Measurements from ENCODE around the gene ROR2.

ROR2 gene

DNA sequence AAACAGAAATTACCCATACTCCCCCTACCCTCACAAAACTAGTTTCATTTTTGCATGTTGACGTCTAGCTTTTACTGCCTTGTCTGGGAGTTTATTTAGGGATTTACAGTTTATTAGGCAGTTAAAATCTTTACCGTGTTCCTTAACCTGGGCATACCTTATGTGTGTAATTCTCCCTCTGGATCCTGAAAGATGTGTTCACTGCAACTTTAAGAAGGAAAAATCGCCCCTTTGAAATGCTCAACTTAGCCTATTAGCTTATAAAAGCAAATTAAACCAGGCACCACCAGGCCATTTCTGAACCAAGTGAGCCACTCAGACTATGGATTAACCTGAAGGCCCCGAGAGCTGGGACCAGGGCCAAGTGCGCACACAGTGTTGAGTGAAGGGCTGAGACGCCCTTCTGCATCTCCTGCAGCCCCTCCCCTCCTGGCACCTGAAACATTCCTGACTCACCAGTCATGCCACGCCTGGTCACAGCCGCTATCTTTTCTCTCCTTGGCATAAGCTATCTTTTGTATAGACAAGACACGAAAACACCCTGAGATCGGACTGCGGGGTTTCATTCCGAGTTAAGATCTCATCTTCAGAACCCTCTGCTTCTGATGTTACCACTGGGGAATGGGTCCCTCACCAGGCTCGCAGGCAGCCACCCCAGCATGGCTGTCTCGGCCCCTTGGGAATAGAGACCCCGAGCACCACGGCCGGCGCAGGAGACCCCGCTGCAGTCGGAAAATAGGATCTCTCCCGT, 111.9 kb downstream of the ROR2 start:
- DNase-seq, result no peak

GRCh38 chr9:91836515-91836914, 113.5 kb downstream of the ROR2 start:
- no peak for DNase-seq

GRCh38 chr9:91835632-91836031, 114.4 kb downstream of the ROR2 start:
- DNase-seq, result no peak

DNA sequence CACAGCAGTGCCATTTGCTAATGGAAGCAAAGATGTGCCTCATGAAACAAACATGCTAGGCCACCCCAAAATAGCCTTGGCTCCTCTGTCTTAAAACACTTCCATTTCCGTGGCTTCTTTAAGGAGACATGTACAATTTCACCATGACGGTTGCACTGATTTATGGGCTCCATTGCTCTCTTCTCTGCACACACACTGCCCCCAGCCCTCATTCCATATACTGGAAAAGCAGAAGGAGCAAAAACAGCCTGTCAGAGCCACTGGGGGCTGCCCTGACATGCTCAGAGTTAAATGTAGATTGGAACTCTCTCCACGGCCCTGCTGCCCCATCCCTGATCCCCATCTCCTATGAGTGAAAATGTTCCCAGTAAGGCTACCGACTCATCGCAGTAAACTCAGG, 114.8 kb downstream of the ROR2 start:
- no peak for DNase-seq

GRCh38 chr9:91834740-91835139, 115.3 kb downstream of the ROR2 start:
- no peak for DNase-seq

DNA sequence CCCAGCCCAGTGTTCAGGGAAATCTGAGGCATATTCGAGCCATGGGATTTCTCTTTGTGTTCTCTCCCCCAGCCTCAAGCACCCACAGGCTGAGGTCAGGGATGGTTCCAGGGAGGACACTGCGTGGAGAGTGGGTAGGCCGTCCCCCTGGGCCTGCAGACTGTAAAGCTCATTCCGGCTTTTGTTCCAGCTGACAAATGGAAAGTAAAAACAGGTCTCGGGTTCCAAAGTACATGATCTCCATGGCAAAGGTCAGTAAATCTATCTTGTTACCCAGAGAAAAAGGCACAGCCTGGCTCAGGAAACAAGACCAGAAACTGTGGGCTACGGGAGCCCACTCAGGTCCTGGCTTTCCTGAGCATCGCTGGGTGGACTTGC, 116.2 kb downstream of the ROR2 start:
- DNase-seq, result no peak

GRCh38 chr9:91833096-91833877, 116.7 kb downstream of the ROR2 start:
- no peak for DNase-seq

GRCh38 chr9:91832322-91832721, 117.7 kb downstream of the ROR2 start:
- DNase-seq, result no peak

GRCh38 chr9:91825866-91826265, 124.2 kb downstream of the ROR2 start:
- no peak for DNase-seq

DNA sequence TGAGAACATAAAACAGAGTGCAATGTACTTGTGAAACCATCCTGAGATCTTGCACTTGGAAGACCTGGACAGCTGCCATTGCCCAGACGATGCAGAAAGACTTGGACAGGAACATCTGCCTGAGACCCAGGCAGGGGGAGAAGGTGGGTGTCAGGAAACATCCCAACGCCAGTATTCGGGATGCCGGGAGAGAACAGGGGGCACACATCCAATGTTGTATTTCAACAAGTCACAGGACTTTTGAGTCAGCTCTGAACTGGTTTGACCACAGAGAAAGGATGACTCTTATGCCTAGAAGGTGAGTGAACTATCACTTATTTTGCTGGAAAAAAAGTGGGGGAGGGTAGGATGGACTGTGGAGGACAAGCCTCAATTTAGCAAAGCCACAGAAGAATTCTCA, 124.6 kb downstream of the ROR2 start:
- DNase-seq, result no peak

DNA sequence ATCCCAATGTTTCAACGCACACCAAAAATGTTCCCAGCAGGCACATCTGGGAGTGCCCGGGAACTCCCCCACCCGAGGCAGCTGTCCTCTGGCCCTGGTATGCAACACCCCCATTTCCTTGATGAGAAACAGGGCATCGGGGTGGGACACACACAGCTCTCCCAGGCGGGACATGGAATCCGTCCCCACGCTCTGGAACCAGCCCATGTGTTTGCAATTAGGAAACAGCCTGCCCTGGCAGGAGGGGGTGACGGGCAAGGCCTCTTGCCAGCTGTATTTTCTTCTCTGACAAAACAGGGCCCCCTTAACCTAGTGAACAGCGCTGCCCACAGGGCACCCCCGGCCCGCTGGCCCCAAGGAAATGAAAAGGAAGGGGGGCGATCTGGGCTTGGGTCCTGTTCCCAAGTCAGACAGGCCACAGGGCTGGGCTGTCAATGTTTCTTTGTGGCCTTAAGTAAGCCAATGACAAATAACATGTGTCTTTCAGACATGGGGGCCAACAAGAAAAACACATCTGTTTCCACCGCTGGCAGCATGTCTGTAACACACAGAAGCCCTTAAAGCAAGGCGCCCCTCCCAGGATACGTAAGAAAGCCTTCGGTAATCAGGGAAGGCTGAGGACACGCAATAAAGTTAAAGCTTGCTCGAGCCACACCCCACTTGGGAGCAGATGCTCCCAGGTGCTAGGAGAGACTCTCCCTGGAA, 125.3 kb downstream of the ROR2 start:
- DNase-seq, result no peak

DNA sequence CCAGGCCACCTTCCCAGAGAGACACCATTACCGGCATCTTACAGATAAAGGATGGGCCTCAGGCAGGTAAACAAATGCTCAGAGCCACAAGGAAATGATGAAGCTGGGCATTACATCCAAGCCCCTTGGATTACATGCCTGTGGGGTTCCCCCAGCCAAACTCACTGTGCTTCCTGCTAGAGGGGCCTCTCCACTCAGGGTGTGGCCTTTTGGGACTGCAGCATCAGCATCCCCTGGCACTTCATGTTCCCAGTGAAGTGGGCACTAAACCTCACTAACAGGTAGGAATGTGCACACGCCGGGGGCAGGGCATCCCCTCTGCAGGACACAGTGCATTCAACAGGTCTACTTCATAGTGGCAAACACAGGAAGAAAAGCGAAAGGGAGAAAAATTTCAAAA, 125.9 kb downstream of the ROR2 start:
- DNase-seq, result no peak

DNA sequence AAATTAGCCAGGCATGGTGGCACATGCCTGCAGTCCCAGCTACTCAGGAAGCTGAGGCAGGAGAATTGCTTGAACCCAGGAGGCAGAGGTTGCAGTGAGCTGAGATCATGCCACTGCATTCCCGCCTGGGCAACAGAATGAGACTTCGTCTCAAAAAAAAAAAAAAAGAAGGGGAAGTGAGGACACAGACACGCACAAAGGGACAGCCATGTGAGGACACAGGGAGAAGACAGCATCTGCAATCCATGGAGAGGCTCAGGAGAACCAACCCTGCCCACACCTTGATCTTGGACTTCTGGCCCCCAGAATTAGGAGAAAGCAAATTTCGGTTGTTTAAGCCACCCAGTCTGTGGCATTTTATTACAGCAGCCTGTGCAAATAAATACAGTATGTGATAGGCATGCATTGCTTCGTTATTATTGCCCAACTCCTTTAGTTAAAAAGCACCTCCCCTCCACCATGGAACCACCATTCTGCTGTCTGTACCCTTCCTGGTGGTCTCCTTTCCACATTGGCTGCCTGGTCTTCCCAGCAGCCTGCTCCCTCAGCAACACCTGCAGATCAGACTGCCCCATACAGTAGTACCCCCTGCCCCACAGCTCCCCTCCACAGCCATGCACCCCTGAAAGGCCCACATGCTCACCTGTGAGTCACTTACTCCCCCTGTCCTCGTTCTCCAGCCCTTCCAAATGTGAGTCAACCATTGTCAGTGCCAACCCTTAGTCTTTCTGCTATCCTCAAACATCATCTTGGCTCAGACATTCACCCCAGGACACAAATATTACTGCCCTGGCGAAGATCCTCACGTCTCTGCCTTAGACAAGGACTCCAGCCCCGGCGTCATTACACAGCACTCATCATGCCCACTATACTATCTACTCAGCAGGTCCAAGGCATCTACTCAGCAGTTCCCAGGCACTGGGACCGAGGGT, 128.8 kb downstream of the ROR2 start:
- no peak for DNase-seq

- no peak for DNase-seq
Measured at GRCh38 chr9:91820126-91820750, 129.8 kb downstream of the ROR2 start.

DNA sequence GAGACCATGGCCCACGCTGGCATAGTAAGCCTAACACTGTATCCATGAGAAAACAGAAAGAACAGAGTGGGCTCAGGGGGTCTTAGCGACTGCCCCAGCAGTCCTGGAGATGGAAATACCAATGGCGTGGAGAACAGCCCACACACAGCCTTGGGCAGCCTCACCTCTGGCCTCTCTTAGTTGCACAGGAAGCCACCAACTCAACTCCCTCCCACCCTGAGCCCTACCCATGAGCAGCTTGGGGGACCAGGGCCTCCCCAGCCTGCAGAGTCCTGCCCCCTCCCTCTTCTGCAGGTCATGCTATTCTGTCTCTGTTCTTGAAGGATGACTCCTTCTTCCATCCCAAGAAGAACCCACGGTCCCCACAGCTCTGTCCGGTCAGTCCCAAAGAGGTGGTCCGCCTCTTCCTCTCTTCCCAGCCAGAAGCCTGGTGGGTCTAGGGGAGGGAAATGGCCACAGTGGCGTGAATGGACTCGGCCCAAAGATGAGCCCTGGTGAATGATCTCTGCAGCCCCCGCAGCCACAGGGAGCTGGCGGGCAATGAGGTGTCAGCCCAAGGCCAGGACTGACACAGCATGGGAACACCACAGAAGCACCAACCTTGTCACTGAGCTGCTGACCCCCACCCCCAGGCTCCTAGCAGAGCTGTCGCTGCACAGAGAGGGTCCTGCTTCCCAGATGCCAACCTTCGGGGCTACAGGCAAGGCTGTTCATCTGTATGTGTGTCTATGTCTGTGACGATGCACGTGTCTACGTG, 131.2 kb downstream of the ROR2 start:
- DNase-seq, result no peak

- no peak for DNase-seq
Measured at GRCh38 chr9:91818225-91818585, 131.8 kb downstream of the ROR2 start.

DNA sequence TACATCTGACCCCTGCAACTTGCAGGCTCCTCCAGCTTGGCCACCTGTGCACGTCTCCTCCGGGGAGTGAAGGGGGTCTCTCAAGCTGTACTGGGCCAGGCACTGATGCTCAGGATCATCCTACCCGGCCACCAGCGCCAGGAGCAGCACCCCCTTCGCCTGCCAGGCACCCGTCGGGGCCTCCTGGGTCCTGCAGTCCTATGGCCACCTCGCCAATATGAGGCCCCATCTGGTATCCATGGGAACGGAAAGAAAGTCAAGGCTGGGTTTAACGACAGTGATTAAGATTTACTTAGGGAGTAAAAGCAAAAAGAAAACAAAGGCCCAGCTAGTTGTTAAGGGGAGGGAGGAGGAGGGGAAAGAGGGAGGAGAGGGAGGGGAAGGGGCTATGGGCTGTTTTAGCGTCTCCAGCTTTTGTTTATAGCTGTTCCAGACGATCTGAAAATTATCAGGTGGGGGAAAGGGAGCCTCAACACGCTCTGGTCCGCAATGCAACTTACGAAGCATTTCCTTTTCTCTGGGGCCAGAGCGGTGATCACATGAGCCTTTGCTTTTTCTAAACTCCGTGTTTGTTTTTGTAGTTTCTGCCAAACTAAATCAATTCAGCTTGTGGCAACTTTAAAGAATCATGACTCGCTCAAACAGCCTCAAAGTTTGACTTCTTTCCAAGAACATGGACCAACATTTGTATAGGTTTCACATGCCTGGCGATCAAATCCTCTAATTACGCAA, 132.4 kb downstream of the ROR2 start:
- no peak for DNase-seq

GRCh38 chr9:91817106-91817492, 132.9 kb downstream of the ROR2 start:
- no peak for DNase-seq

- DNase-seq, result no peak
Measured at GRCh38 chr9:91816356-91816755, 133.7 kb downstream of the ROR2 start.

GRCh38 chr9:91815896-91816295, 134.1 kb downstream of the ROR2 start:
- DNase-seq, result no peak

GRCh38 chr9:91814753-91815152, 135.3 kb downstream of the ROR2 start:
- DNase-seq, result no peak
